Peyer's patch (tissue), 4 donors: ENCODE measurements around the gene TMEM258.

Source experiments
- CTCF ChIP-seq, 6 experiments: fragments of 450-650 bp in 4 of 6; fragments of 200-600 bp in 2 of 6; sonication (generic) in 1 of 6; IDR thresholded peaks; one replicate each; pipeline ENCODE4 v1.5.1; 2017 to 2019; ENCODE audit warnings: antibody characterized with exemption in 6 of 6, mild to moderate bottlenecking in 3 of 6, moderate library complexity in 1 of 6
- POLR2A ChIP-seq, 2 donors: fragments of 450-650 bp; IDR thresholded peaks; one replicate each; pipeline ENCODE4 v1.5.1; 2017; ENCODE audit warnings: antibody characterized with exemption in 2 of 2, mild to moderate bottlenecking in 2 of 2, moderate library complexity in 2 of 2

DNA sequence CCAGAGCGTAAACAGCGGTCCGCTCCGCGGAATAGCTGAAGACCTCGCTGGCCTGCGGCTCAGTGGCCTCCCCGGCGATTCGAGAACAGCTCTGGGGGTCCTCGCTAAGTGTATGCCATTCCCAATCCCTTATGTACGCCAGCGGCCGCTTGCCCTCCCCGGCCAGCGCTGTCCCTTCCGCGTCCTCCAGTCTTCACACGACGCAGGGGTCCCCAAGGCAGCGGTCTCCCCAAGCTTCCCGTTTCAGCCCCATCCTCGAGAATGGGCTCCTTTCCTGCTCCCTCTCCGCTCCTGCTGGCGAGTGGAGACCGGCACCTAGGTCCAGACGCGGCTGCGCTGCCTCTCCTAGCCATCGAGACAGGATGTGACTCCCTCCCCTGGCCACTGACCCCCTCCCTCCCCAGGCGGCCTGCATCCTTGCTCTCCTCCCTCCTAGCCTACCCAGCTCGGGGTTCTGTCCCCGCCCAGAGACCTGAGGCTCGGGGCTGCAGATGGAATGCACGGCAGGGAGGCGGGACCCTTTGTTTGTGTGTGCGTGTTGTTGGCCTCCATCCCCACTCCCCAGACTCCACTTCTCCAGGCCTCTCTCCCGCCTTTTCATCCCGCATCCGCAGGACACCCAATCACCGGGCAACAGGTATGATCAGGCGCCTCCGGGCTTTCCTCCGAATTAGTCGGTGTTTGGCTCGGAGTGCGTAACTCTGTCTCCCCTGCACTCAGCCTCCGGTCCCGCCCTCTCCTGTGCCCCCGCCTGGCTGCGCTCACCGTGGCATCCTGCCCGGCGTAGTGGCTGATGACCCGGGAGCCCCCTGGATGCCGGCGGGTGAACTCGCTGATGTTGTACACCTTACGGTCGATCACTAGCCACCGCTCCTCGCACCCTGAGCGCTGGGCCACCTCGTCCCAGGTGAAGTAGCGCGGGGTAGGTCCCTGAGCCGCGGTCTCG is 23.7 kb upstream of the TMEM258 start:
- TF ChIP-seq CTCF (IDR thresholded peaks at IDR 0.05) (no peak), POLR2A (IDR thresholded peaks at IDR 0.05) (no peak)
